B cell (primary cell): ENCODE results near the gene PPP1R18. TPM values are rescaled to one million over a fixed set of nuclear protein-coding genes. Genes with fewer than 3 reads are reported as not detected.
"Not testable (repeated sequence)": the region's sequence is repeated elsewhere in the genome, so short reads cannot be mapped to it uniquely, and the experiment has no call there.

Experiments used
- ATAC-seq: fragments of 200-7000 bp; cut with Tn5 transposase; one replicate; pipeline ENCODE4 v1.10.0; 2021; ENCODE audit warnings: low read depth, mild to moderate bottlenecking, moderate number of reproducible peaks, moderate library complexity
- CTCF ChIA-PET: fragments of 350-600 bp; sonication (Branson Sonifier 250); formaldehyde crosslinking; loops from one replicate; lab custom pipeline; 2021; ENCODE audit warnings: antibody characterized with exemption, inconsistent platforms; lab: Charles Lee
- POLR2A ChIA-PET: fragments of 350-600 bp; sonication (Branson Sonifier 250); formaldehyde crosslinking; loops from one replicate; lab custom pipeline; 2021; ENCODE audit warnings: antibody characterized with exemption; lab: Charles Lee
- DNase-seq: peaks from one replicate; pipeline ENCODE4 v3.0.0; 2013
- H2AFZ ChIP-seq: 2 replicates; pipeline ENCODE4 v1.6.1; 2012; ENCODE audit warnings: mild to moderate bottlenecking, low read depth, low read length; ENCODE audit not compliant: insufficient read depth, poor library complexity, severe bottlenecking
- H3K27ac ChIP-seq, 2 donors: 1 replicate in 1 of 2; 2 replicates in 1 of 2; pipeline ENCODE4 v1.5.1; 2012 to 2013; ENCODE audit warnings: low read length in 2 of 2, mild to moderate bottlenecking in 2 of 2, moderate library complexity in 1 of 2
- H3K27me3 ChIP-seq, 4 experiments: fragments of 200-600 bp in 1 of 4; sonication (generic) in 1 of 4; replicated peaks in 1 of 4; 1 replicate in 2 of 4; 2 replicates in 2 of 4; pipeline versions ENCODE4 v1.6.1 to v1.7.0; 2013 to 2016; ENCODE audit warnings: low read length in 3 of 4, mild to moderate bottlenecking in 2 of 4, mixed read lengths in 1 of 4, moderate library complexity in 1 of 4; ENCODE audit not compliant: insufficient read depth in 4 of 4, control insufficient read depth in 3 of 4; ENCODE audit errors: control extremely low read depth in 1 of 4
- H3K36me3 ChIP-seq, 2 experiments: replicated peaks in 1 of 2; 1 replicate in 1 of 2; 2 replicates in 1 of 2; pipeline versions ENCODE4 v1.6.1 to v1.7.1; 2013; ENCODE audit warnings: low read length in 1 of 2; ENCODE audit not compliant: insufficient read depth in 2 of 2, control insufficient read depth in 1 of 2; ENCODE audit errors: control extremely low read depth in 1 of 2, extremely low read depth in 1 of 2
- H3K4me1 ChIP-seq, 2 donors: fragments of 200-600 bp in 1 of 2; sonication (generic) in 1 of 2; 1 replicate in 1 of 2; 2 replicates in 1 of 2; pipeline versions ENCODE4 v1.5.1 to v1.6.1; 2013 to 2017; ENCODE audit warnings: low read length in 2 of 2; ENCODE audit not compliant: control insufficient read depth in 2 of 2, insufficient read depth in 2 of 2
- H3K4me2 ChIP-seq: replicated peaks from 2 replicates; pipeline ENCODE3; 2012; ENCODE audit warnings: mild to moderate bottlenecking, low read depth, low read length; ENCODE audit not compliant: poor library complexity, severe bottlenecking
- H3K4me3 ChIP-seq, 5 experiments: fragments of 200-600 bp in 1 of 5; sonication (generic) in 1 of 5; 1 replicate in 3 of 5; 2 replicates in 2 of 5; pipeline versions ENCODE4 v1.5.1 to v1.7.0; 2011 to 2016; ENCODE audit warnings: low read length in 4 of 5, mild to moderate bottlenecking in 4 of 5, low read depth in 2 of 5, control low read depth in 1 of 5, moderate library complexity in 1 of 5; ENCODE audit not compliant: insufficient read depth in 1 of 5; ENCODE audit errors: control extremely low read depth in 1 of 5, extremely low read depth in 1 of 5
- H3K79me2 ChIP-seq: fragments of 200-600 bp; sonication (generic); one replicate; pipeline ENCODE4 v1.6.0; 2016; ENCODE audit warnings: low read length; ENCODE audit not compliant: control insufficient read depth, insufficient read depth
- H3K9ac ChIP-seq: fragments of 200-600 bp; sonication (generic); 2 replicates; pipeline ENCODE4 v1.6.1; 2017; ENCODE audit warnings: mild to moderate bottlenecking, low read length, moderate library complexity
- H3K9me3 ChIP-seq, 3 donors: one replicate each; pipeline versions ENCODE4 v1.6.1 to v1.7.1; 2013; ENCODE audit warnings: low read length in 2 of 3; ENCODE audit not compliant: control insufficient read depth in 2 of 3, insufficient read depth in 1 of 3; ENCODE audit errors: control extremely low read depth in 1 of 3
- H4K20me1 ChIP-seq: 2 replicates; pipeline ENCODE4 v1.6.0; 2012; ENCODE audit warnings: mild to moderate bottlenecking, low read length; ENCODE audit not compliant: insufficient read depth, control insufficient read depth, poor library complexity, severe bottlenecking
- H3K27ac Mint-ChIP-seq: one replicate; pipeline ENCODE4 v1.8.0; 2021; ENCODE audit warnings: mixed read lengths
- H3K27me3 Mint-ChIP-seq: one replicate; pipeline ENCODE4 v1.8.0; 2021; ENCODE audit warnings: mixed read lengths
- H3K4me1 Mint-ChIP-seq: one replicate; pipeline ENCODE4 v1.8.0; 2021; ENCODE audit warnings: mixed read lengths
- H3K4me3 Mint-ChIP-seq: one replicate; pipeline ENCODE4 v1.8.0; 2021; ENCODE audit warnings: mixed read lengths
- H3K9me3 Mint-ChIP-seq: one replicate; pipeline ENCODE4 v1.8.0; 2022; ENCODE audit warnings: mixed read lengths; ENCODE audit not compliant: insufficient read depth
- WGBS: methylation state at CpG from one replicate; pipeline ENCODE4 v1.1.5; 2013; ENCODE audit warnings: missing lambda C conversion rate; ENCODE audit not compliant: insufficient coverage; 5-methylcytosine and 5-hydroxymethylcytosine counted together
- intact Hi-C: fragments of 100-400 bp; cut with micrococcal nuclease; formaldehyde crosslinking; loops from one replicate; pipeline ENCODE4 v1.10.0; 2022
- polyA plus RNA-seq: library from polyadenylated mRNA; depleted of rRNA; stranded (reverse); fragments of >200 nt; gene quantifications from 2 replicates; pipeline ENCODE4 v1.2.3, GENCODE V29; 2012
- total RNA-seq, 2 donors: library from RNA; stranded (reverse); fragments of 120-200 nt in 1 of 2; gene quantifications; 1 replicate in 1 of 2; 2 replicates in 1 of 2; pipeline versions ENCODE4 v1.2.3 to v1.2.4, GENCODE V29; 2013 to 2022
- TF ChIP-seq, protein P1 (sequence below): fragments of 200-600 bp; IDR thresholded peaks from one replicate; pipeline ENCODE4 v1.8.0; 2022; ENCODE audit warnings: antibody characterized with exemption, mild to moderate bottlenecking

Gene PPP1R18
- total and polyA plus RNA-seq, 2 donors (not counting 1 experiment from before 2014, with no cell fraction given): 113 to 125 TPM

DNA sequence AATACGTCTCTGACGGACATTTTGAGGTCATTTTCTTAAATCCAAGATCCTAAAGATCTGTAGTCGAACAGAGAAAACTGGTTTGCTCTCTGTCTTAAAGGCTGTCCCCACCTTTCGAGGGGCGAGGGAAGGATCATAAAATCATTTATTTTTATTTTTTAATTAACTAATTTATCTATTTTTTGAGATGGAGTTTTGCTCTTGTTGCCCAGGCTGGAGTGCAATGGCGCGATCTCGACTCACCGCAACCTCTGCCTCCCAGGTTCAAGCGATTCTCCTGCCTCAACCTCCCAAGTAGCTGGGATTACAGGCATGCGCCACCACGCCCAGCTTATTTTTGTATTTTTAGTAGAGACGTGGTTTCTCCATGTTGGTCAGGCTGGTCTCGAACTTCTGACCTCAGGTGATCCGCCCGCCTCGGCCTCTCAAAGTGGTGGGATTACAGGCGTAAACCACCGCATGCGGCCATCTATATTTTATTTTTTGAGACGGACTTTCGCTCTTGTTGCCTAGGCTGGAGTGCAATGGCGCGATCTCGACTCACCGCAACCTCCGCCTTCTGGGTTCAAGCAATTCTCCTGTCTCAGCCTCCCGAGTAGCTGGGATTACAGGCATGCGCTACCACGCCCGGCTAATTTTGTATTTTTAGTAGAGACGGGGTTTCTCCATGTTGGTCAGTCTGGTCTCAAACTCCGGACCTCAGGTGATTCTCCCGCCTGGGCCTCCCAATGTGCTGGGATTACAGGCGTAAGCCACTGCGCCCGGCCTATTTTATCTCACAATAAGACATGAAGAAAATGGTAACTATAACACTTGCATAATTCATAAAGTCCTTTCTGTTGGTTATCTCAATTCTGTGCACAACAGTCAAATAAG lies 31.6 kb upstream of the PPP1R18 start:
- H3K9me3 Mint-ChIP-seq, H3K27me3 ChIP-seq, DNase-seq, ATAC-seq, H3K9me3 ChIP-seq, H3K27me3 Mint-ChIP-seq: not testable (repeated sequence)
- ChIA-PET CTCF (interaction anchor here (0.8 to 22.5 kb wide), 8 partner anchors 11 to 176 kb away, joined by 3 to 963 read pairs (median 9); partner anchors contain the start of genes DHX16, MRPS18B, NRM and PPP1R10), POLR2A (interaction anchor here (0.6 to 9.8 kb wide), 11 partner anchors 27 to 1073 kb away, joined by 3 to 216 read pairs (median 6); partner anchors contain the start of genes GNL1, MRPS18B, NRM and PPP1R10)
- TF ChIP-seq, protein P1, sequence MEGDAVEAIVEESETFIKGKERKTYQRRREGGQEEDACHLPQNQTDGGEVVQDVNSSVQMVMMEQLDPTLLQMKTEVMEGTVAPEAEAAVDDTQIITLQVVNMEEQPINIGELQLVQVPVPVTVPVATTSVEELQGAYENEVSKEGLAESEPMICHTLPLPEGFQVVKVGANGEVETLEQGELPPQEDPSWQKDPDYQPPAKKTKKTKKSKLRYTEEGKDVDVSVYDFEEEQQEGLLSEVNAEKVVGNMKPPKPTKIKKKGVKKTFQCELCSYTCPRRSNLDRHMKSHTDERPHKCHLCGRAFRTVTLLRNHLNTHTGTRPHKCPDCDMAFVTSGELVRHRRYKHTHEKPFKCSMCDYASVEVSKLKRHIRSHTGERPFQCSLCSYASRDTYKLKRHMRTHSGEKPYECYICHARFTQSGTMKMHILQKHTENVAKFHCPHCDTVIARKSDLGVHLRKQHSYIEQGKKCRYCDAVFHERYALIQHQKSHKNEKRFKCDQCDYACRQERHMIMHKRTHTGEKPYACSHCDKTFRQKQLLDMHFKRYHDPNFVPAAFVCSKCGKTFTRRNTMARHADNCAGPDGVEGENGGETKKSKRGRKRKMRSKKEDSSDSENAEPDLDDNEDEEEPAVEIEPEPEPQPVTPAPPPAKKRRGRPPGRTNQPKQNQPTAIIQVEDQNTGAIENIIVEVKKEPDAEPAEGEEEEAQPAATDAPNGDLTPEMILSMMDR: peak; percentile 16
- Mint-ChIP-seq H3K4me1 (peaks cover 46% of the 10 kb centered on the region), H3K4me3 (peak overlapping the region; percentile 96), H3K27ac (peak overlapping the region; percentile 99)
- H3K27ac ChIP-seq: peak overlapping the region in 1 of 2 donors; percentile 17
- 84% methylated on average over 13 of the region's 37 CpGs for WGBS
- peak overlapping the region; percentile 48 for H2AFZ ChIP-seq
- peaks cover 26 to 42% of the 10 kb centered on the region in 2 donors for H3K4me1 ChIP-seq
- peaks cover 49% of the 10 kb centered on the region for H3K79me2 ChIP-seq
- peaks cover 2 to 20% of the 10 kb centered on the region in 2 experiments for H3K36me3 ChIP-seq
- peak overlapping the region; percentile 58 to 77 (median 67) for H3K4me3 ChIP-seq
- peak overlapping the region; percentile 56 for H3K9ac ChIP-seq
- H3K4me2 ChIP-seq: peak overlapping the region; percentile 69
- peaks cover 16% of the 10 kb centered on the region for H4K20me1 ChIP-seq
- intact Hi-C loops: loop anchor here (1.0 kb wide), 6 partner anchors 31 to 162 kb away; partner anchors contain the start of genes ABCF1, DHX16, GNL1 and MRPS18B
